ENCODE data around the gene CD300C.
"Not testable (repeated sequence)": the region's sequence is repeated elsewhere in the genome, so short reads cannot be mapped to it uniquely, and the experiment has no call there.

Gene CD300C

DNA sequence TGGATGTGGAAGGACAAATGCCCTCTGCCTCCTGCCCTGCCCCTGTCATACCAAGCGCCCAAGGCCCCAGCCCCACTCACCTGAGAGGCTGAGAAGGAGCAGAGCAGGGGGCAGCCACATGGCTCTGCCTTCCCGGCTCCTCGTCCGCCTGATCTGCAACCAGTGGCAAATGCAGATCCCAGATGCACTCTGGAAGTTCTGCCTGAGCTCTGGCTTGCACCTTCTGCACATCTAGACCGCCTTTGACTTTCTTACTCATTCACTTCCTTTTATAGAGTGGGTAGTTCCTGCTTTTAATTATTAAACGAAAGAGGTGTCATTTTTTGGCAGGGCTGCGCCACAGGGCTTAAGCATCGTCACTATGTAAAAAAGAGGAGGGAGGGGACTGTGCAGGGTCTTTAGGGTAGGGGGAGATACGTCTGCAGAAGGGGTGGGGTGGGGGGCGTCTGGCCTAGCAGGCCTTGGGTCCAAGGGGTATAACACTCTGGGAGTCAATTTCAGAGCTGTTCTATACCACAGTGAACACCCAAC is 14.6 kb downstream of the CD300C start, which contains the start of gene CD300LB:
Gene CD300LB, minus strand, starts transcription at position 245 of the 531 bp plus-strand sequence. Its CDS starts 125 bp downstream, at position 120.
- no peak for DNase-seq (ENCODE audit: low read depth in 2 of 2)

DNA sequence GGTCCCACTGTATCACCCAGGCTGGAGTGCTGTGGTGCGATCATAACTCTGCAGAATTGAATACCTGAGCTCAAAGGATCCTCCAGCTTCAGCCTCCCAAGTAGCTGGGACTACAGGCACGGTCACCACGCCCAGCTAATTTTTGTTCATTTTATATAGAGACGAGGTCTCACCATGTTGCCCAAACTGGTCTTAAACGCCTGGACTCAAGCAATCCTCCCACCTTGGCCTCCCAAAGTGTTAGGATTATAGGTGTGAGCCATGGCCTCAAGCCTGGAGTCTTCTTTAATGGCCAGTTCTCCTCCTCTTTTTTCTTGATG is 15.1 kb downstream of the CD300C start:
- no peak for DNase-seq (ENCODE audit: low read depth in 2 of 2)

DNA sequence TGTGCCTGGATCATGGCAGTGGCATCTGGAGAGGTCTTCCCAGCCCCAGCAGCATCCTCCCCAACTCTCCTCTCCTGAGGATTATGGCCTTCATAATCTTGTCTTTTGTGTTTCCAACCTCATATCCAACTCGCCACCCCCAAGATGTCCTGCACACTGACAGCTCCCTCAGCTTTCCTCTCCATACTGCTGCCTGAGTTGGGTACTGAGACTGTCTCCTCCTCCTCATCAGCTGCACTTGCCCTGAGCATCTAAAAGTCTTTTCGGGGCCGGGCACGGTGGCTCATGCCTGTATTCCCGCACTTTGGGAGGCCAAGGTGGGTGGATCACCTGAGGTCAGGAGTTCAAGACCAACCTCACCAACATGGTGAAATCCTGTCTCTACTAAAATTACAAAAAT is 16.7 kb downstream of the CD300C start:
- no peak for DNase-seq (ENCODE audit: low read depth in 2 of 2)

DNA sequence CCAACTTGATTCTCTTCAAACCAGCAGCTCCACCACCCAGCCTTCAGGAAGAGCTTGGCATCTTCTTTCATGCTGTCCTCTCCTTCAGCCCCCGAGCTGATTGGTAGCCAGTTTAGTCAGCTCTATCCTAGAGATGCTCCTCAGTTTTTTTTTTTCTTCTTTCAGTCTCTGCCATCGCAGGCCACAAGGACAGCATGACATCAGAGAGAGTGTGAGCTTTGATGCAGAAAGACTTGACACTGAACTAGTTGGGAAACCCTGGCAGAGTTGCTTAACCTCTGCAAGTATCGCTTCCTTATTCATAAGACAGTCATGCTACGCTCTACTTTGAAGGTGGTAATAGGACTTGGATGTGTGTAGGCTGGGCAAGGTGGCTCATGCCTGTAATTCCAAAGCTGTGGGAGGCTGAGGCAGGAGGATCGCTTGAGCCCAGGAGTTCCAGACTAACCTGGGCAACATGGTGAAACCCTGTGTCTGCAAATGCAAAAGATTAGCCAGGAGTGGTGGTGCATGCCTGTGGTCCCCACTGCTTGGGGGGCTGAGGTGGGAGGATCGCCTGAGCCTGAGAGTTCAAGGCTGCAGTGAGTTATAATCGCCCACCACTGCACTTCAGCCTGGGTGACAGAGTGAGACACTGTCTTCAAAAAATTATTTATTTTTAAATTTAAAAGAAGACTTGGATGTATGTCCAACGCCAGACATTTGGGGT is 17.3 kb downstream of the CD300C start:
- DNase-seq (ENCODE audit: low read depth in 2 of 2): no peak

DNA sequence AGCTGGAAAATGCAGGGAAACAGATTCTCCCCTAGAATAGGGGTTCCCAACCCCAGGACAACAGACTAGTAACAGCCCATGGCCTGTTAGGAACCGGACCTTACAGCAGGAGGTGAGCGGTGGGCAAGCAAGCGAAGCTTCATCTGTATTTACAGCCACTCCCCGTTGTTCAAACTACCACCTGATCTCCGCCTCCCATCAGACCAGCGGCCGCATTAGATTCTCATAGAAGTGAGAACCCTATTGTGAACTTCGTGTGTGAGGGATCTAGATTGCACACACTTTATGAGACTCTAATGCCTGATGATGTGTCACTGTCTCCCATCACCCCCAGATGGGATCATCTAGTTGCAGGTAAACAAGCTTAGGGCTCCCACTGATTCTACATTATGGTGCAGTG is 18.2 kb downstream of the CD300C start:
- DNase-seq (ENCODE audit: low read depth in 2 of 2): no peak

DNA sequence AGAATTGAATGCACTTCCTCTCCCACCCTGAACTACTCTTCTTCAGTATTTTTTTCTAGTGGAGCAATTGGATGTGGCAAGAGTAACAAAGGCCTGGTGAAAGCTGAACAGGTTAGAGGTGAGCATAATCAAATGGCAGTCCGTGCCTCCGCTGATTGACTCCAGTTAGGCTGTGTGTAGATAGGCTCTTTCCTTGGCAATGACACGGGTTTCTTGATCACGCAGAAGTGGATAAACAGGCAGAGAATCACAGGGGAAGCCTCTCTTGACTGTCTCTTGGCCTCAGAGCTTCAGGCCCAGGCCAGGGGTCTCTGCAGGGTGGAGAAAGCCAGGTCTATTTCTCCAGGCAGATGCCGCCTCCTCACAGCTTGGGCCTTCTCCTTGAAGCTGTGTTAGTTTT is 18.8 kb downstream of the CD300C start:
- no peak for DNase-seq (ENCODE audit: low read depth in 2 of 2)

DNA sequence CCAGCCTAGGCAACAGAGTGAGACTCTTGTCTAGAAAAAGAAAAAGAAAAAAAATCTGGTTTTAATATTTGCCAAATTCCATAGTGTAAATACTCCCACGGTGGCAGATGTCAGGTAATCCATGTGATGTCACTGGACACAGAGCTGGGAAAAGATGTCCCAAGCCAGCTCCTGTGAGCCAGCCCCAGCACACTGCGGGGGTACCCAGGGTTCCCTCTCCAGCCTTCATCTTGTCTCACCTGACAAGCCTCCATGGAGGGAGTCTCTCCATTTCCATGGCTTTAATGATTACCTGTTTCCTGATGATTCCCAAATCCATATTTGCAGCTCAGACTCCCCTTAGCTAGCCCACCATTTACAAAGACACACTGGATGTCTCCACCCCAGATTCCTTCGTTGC is 19.2 kb downstream of the CD300C start:
- DNase-seq (ENCODE audit: low read depth in 2 of 2): no peak

DNA sequence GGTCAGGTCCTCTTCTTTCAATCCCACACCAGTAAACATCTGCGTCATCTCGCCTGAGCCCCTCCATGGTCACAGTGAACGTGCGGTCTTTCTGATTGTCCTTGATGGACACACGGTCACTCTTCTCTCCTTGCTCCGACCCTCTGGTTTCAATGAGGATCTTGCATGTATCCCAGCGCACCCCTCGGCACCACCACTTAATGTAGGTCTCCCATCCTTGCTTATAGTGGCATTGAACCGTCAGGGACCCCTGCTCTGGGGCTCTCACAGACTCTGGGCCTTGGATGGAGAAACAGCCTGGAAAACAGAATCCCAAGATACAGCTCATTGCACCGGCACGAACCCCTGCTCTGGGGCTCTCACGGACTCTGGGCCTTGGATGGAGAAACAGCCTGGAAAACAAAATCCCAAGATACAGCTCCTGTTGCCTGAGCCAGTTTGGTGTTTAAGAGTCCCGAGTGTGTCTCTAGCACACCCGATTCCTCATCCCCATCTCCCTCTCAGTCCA is 20.1 kb downstream of the CD300C start:
- DNase-seq (ENCODE audit: low read depth in 2 of 2): no peak

DNA sequence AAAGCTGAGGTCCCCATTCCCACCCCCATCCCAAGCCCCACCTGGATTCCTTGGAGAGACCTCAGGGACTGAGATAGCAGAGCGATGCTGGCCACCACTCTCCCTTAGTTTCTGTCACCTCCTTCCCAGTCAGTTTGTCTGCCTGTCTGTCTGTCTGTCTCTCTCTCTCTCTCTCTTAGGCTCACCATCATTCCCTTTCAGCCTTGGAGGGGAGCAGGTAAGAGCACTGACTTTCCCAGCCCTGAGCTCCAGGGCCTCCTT is 20.5 kb downstream of the CD300C start:
- no peak for DNase-seq (ENCODE audit: low read depth in 2 of 2)

DNA sequence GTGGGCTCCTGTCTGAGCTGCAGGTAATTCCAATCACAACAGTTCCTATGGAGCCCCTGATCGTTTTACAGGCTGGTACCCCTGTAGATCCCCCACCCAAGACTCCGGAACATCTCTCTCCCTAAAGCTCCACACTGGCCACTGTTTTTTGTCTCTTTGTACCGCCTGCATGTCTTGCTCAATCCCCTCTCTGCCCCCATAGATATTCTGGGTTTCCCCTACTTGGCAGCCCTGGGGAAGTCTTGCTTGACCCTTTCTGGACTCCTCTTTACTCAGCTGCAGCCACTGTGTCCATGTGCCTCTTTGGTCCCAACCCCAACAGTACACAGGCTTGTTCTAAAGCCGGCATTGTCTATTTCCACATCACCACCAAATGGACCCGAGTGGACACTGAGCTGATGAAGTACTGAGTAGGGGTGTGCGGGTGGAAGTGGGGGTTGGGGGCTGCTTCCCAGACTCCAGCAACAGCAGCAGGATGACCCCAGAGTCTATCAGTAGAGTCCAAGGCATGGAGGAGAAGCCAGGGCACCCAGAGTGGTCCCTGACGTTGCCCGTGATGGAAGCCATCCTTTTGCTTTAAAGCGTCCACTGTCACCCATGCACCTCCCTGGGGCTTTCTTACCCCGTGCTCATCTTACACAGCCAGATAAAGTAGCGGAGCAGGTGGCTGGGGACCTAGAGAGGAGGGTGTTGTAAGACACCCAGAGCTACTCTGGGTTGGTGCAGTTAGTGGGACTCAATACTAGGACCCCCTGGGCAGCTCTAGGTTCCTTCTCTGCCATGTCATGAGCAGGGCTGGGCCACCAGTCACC is 21.1 kb downstream of the CD300C start:
- DNase-seq (ENCODE audit: low read depth in 2 of 2): no peak

DNA sequence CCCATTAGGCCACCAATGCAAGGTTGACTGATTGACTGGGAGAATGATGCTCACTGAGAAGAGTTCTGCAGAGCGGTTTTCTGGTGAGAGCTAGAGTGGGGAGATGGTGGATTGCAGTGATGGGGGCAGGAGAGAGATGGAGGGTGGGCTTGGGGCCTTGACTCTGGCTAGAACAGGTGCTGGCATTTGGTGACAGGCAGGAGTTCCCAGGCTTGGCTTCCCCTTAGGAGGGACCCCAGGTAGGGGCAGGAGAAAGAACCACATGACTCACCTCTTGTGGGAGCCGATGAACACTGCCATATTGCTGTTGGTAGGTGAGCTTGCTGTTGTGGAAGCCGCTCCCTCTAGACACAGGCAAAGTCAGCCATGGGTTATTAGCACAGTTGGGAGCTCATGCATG is 22.6 kb downstream of the CD300C start:
- DNase-seq (ENCODE audit: low read depth in 2 of 2): no peak

DNA sequence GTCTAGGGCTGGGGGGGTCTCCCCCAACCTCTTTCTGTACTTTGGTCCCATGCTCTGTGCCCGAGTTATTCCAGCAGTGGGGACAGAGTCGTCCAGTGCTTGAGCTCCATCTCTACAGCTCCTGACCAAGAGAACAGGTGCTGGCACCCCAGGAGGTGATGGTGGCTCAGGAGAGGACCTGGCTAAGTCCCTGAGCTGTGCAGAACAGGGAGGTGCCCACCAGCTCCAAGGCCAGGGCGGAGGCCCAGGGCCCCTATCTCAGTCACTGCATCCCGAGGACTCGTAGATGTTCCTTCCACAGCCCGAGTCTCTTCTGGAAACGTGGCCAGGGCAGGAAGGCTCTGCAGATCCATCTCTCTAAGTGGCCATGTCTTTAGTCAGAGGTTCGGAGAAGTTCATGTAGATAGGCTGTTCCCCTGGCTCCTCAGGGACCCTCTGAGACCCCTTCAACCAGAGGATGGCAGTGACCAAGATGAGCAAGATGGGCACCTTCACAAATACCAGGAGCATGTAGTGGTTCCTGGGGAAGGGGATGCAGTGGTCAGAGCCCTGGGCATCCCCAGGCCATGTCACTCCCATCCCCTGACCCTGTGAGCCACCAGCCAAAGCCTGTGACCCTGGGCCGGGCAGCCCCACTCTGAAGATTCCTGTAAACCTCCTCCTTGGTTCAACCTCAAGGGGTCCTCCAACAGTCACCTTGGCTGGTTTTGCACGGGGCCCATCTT is 23.4 kb downstream of the CD300C start:
- no peak for DNase-seq (ENCODE audit: low read depth in 2 of 2)

DNA sequence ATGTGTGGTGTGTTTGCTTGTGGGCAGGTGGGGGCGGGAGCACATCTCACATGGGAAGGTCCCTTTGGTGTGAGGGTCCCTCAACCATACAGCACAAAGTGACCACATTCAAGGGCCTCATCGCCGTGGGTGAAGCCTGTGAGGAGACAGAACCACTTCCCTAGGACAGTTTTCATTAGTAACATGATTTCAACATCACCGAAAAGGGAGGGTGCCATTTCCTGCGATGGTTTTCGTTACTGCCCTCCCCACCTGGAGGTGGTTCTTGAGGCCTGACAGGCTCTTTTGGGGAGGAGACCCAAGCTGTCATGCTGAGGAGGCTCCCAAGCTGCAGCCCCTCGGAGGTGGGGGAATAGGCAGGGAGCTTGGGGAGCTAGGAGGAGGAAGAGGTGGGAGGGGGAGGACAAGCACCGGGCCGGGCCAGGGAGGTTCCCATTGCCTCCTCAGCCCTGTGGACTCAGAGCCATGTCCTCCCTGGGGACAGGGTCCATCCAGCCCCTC is 24.2 kb downstream of the CD300C start:
- no peak for DNase-seq (ENCODE audit: low read depth in 2 of 2)

DNA sequence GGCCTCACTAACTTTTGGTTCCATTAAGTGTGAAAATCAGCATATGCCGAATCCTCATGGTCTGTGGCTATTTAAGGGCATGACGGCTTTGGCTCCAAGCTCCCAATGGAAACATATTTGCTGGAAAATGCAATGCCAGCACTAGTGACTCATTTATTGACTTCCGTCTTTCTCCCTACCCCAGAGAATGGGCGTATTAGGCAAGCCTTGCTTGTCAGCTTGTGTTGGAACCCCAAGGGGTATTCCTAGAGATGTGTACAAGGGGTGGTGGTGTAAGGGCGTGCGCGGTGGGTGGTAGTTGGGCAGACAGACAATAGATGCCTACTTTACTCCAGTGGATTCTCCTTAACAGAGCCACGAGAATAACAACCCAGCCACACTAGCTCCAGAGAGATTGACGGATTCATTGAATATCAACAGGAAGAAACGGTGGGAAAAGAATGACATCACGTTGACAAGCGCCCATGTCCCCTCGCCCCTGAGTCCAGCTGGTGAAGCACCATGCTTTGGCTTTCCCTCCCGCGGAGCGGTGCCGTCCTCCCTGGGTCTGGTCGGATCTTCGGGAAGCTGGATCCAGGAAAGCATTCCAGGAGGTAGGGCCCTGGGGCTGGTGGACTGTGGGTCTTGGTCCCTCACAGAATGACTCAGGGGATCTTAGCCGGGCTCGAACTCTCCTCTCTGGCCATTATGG is 25.0 kb downstream of the CD300C start:
- DNase-seq (ENCODE audit: low read depth in 2 of 2): no peak

DNA sequence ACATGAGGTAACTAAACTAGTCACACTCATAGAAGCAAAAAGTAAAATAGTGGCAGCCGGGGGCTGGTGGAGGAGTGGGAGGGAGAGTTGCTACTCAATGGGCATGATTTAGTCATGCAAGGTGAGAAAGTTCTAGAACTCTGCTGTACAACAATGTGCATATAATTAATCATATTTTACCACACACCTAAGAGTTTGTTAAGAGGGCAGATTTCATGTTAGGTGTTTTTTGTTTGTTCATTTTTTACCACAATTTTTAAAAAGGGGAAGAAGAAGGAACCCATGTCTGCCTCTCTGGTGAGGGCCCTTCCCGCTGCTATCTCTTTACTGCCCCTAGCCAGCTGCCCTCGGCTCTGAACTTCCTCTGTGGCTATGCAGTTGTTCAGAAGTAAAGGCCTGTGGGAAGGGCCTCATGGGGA is 25.9 kb downstream of the CD300C start:
- DNase-seq (ENCODE audit: low read depth in 2 of 2): no peak

DNA sequence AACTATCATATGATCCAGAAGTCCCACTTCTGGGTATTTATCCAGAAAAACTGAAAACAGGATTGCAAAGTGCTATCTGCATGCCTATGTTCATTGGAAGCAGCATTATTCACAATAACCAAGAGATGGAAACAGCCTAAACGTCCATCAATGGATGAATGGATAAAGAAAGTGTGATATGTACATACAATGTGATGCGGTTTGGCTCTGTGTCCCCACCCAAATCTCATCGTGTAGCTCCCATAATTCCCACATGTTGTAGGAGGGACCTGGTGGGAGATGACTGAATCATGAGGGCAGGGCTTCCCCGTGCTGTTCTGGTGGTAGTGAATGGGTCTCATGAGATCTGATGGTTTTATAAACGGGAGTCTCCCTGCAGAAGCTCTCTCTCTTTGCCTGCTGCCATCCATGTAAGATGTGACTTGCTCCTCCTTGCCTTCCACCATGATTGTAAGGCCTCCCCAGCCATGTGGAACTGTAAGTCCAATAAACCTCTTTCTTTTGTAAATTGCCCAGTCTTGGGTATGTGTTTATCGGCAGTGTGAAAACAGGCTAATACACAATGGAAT is 27.4 kb downstream of the CD300C start:
- not testable (repeated sequence) for DNase-seq (ENCODE audit: low read depth in 2 of 2)

DNA sequence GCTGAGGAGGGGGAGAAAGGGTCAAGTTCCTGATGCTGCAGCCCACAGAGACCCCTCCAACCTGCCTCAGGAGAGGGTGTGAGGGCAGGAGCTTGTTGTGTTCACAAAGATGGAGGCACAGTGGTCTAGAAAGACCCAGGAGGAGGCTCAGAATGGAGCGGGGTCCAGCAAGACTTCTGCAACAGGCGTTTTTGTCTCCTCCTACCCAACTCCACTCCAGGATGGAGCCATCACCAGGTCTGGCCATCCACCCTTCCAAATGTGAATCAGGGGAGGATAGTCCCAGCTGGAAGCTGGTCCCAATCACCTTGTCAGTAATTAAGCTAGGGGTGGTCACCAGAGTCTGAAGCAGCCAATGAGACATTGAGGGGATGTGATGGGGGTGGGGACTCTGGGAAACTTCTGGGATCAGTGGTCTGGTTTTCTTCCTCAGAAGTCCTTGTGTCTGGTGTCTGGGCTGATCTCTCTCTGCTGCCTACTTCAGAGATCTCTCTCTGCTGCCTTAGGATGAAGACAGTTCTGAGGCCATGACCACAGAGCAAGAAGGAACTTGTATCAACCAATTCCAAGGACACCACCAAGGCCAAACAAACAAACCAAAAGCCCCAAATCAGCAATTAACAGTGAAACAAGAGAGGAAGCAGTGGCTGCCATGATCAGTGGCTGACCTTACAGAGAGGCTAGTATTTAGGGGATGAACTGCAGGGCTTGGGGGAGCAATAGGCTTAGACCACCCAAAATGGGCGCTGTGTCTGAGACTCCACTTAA is 29.2 kb downstream of the CD300C start:
- no peak for DNase-seq (ENCODE audit: low read depth in 2 of 2)

DNA sequence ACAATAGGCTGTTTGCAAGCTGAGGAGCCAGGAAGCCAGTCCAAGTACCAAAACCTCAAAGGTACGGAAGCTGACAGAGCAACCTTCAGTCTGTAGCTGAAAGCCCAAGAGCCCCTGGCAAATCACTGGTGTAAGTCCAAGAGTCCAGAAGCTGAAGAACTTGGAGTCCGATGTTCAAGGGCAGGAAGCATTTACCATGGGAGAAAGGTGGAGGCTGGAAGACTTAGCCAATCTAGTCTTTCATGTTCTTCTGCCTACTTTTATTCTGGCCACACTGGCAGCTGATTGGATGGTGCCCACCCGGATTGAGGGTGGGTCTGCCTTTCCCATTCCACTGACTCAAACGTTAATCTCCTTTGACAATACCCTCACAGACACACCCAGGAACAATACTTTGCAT is 30.0 kb downstream of the CD300C start:
- DNase-seq (ENCODE audit: low read depth in 2 of 2): no peak

DNA sequence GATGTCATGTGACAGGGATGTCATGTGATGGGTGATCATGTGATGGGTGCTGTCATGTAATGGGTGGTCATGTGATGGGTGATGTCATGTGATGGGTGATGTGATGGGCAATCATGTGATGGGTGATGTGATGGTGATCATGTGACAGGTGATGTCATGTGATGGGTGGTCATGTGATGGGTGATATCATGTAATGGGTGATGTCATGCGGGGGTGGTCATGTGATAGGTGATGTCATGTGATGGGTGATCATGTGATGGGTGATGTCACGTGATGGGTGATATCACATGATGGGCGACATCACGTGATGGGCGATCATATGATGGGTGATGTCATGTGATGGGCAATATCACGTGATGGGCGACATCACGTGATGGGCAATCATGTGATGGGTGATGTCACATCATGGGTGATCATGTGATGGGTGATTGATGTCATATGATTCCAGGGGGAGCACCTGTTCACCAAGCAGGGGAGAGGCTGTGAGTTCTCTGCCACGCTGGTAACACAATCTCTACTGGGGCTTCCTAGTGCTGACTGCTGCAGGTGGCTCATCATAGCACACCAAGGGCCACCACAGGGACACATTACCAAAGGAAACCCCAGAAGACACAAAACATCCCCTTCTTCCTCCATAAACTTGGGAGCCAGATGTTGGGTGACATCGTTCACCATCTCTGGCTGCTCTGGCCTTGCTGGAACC is 31.1 kb downstream of the CD300C start:
- no peak for DNase-seq (ENCODE audit: low read depth in 2 of 2)

Measured in fibroblast of skin of left quadriceps (primary cell).